CD4-positive, alpha-beta T cell treated with Interleukin-6 for 4 hours (primary cell): ENCODE measurements around the gene CHN2.
A peak's percentile ranks its signal among the peaks of the same experiment; 100 is the strongest.

Source experiments
- DNase-seq: peaks from one replicate; pipeline ENCODE4 v3.0.0-alpha.2; 2020; ENCODE audit warnings: mixed read lengths

Gene CHN2

GRCh38 chr7:29194594-29195427 lies at the start of gene CHN2:
CHN2 (plus strand) TSS chr7:29194775.
- peak; percentile 54 for DNase-seq

GRCh38 chr7:29145553-29146056 lies 49.0 kb upstream of the CHN2 start:
- DNase-seq: no peak

- DNase-seq: no peak
These were observed 48.4 kb upstream of the CHN2 start, which contains the start of gene CPVL for GRCh38 chr7:29146057-29146706. CPVL (minus strand) TSS chr7:29146537; CDS start chr7:29121061, 25,476 bp downstream.

GRCh38 chr7:29146888-29147609 lies 47.5 kb upstream of the CHN2 start:
- DNase-seq: no peak

- DNase-seq: no peak
These were observed 46.8 kb upstream of the CHN2 start for GRCh38 chr7:29147821-29148220.

- DNase-seq: no peak
These were observed 45.5 kb upstream of the CHN2 start for GRCh38 chr7:29149036-29149435.

GRCh38 chr7:29150856-29151255 lies 43.7 kb upstream of the CHN2 start:
- no peak for DNase-seq

GRCh38 chr7:29154076-29154475 lies 40.5 kb upstream of the CHN2 start:
- DNase-seq: no peak

- DNase-seq: no peak
These were observed 37.6 kb upstream of the CHN2 start for GRCh38 chr7:29156907-29157452.

GRCh38 chr7:29158795-29159423 lies 35.7 kb upstream of the CHN2 start:
- DNase-seq: no peak

- DNase-seq: no peak
These were observed 34.5 kb upstream of the CHN2 start for GRCh38 chr7:29160080-29160479.

GRCh38 chr7:29161231-29161630 lies 33.3 kb upstream of the CHN2 start:
- DNase-seq: no peak

GRCh38 chr7:29162577-29162976 lies 32.0 kb upstream of the CHN2 start:
- DNase-seq: no peak

- DNase-seq: no peak
These were observed 30.7 kb upstream of the CHN2 start for GRCh38 chr7:29163854-29164253.

- DNase-seq: no peak
These were observed 26.9 kb upstream of the CHN2 start for GRCh38 chr7:29167721-29168120.

GRCh38 chr7:29170781-29171180 lies 23.8 kb upstream of the CHN2 start:
- no peak for DNase-seq

- DNase-seq: no peak
These were observed 21.1 kb upstream of the CHN2 start for GRCh38 chr7:29173458-29173857.

GRCh38 chr7:29177963-29178600 lies 16.5 kb upstream of the CHN2 start:
- DNase-seq: peak; percentile 8

- DNase-seq: no peak
These were observed 15.5 kb upstream of the CHN2 start for GRCh38 chr7:29179115-29179514.

GRCh38 chr7:29184599-29184998 lies 10.0 kb upstream of the CHN2 start:
- no peak for DNase-seq

GRCh38 chr7:29185613-29186012 lies 9.0 kb upstream of the CHN2 start:
- DNase-seq: no peak

- DNase-seq: peak; percentile 58
These were observed 4.8 kb upstream of the CHN2 start for GRCh38 chr7:29189743-29190201.
